HG03175 (cell line): ENCODE measurements around the gene BCL2L13.
"Not testable (repeated sequence)": the region's sequence is repeated elsewhere in the genome, so short reads cannot be mapped to it uniquely, and the experiment has no call there.

Experiments
- ATAC-seq: cut with Tn5 transposase; IDR thresholded peaks from one replicate; pipeline ENCODE4 v1.9.1; 2021; ENCODE audit warnings: mild to moderate bottlenecking, moderate library complexity; ENCODE audit not compliant: unreplicated experiment

The BCL2L13 gene

GRCh38 chr22:17753401-17753989 lies 114.9 kb downstream of the BCL2L13 start:
- no peak for ATAC-seq

DNA sequence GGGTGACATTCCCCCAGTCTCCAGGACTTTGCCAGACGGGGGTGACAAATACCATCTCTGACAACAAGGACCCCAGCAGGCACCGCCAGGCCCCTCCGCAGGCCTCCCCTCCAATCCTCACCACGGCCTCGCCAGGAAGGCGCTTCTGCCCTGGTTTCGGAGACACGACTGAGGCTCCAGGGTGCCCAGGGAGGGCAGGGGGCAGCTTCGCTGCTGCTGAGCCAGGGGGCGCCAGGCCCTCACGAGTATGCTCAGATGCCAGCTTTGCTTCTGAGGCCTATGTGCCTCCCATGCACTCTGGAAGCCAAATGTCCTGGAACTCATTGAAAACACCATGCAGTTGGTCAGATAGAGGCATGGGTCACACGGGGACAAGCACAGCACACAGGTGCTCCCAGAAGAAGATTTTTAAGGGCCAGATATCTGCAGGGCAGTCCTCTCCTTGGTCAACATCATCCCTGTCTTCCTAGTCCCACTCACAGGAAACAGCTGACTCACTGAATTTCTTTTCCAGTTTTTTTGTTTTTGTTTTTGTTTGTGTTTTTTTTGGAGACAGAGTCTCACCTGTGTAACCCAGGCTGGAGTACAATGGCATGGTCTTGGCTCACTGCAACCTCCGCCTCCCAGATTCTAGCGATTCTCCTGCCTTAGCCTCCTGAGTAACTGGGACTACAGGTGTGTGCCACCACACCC lies 115.8 kb downstream of the BCL2L13 start:
- no peak for ATAC-seq

- ATAC-seq = no peak
Observed at GRCh38 chr22:17761138-17761488, 122.6 kb downstream of the BCL2L13 start.

DNA sequence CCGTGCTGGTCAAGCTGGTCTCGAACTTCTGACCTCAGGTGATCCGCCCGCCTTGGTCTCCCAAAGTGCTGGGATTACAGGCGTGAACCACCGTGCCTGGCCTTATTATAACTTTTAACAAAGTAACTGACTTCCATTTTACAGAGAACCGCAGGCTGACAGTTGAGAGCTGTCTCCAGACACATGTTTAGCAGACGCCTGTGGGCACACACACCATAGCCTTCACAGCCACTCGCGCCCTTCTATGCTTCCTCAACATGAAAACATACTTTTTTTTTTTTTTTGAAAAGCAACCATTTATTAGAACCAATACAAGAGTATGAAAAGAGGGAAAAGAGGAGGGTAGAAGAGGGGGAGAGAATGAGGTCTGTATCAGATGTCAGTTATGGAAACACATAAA lies 124.9 kb downstream of the BCL2L13 start:
- not testable (repeated sequence) for ATAC-seq

GRCh38 chr22:17764036-17764435 lies 125.5 kb downstream of the BCL2L13 start:
- no peak for ATAC-seq

DNA sequence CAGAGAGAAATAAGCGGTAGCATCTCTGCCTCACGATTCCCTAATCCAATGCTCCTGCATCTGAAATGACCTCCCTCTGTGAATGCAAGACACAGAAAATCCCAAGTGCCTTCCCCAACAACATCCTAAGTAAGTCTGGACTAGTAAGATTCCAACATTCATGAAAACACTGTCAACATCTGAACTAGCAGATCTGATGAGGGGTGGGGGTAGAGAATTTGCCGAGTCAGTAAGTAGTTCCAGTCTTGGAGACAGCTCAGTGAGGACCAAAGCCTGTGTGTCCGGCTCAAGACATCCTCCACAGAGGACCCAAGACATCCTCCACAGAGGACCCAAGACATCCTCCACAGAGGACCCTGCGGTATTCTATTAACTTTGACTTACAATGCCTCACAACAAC lies 126.3 kb downstream of the BCL2L13 start:
- not testable (repeated sequence) for ATAC-seq

GRCh38 chr22:17767233-17768065 lies 128.9 kb downstream of the BCL2L13 start:
- ATAC-seq = peak; percentile 74

DNA sequence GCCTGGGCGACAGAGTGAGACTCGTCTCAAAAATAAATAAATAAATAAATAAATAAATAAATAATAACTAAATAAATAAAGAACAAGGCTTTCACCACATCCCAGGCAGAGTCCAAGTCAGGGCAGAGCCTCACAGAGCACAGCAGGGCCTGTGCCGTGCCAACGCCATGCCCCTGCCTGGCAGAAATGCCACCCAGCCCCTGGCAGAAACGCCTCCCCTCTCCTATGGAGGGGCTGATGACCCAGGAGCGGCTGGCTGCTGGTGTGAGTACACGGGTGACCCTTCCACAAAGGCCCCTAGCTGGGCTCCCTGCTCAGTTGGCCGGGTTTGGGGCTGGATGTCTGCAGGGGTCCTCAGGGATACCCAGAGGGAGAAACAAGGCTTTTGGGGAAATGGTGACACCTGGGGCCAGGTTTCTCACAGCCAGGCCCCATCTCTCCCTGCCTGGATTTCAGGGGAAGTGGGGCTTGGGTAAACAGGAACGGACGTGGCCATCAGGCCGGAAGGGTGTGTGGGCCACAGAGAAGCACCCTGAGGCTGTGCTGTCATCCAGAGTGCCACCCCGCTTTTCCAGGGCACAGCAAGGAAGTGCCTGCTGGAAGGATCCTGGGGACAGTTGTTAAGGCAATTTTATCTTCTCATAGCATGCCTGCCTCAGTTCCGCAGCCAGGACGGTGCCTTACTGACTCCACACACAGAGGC lies 130.6 kb downstream of the BCL2L13 start:
- ATAC-seq = no peak

DNA sequence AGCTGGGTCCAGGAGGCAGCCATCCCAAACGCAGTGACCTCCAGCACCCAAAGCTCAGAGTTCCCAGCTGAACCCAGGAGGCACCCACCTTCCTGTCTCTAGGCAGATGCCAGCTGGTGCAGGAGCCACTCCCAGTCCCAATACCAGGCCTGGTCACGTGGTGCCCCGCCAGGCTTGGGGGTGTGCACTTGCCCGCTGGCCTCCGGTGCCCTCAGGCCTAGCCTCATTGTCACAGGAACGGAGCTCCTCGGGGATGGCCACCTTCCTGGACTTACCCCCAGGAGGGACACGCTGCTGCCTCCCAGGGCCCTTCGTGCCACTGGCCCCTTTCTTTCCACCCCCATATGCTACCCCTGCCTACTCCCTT lies 131.1 kb downstream of the BCL2L13 start:
- no peak for ATAC-seq

GRCh38 chr22:17770180-17771077 lies 131.9 kb downstream of the BCL2L13 start:
- ATAC-seq = no peak

GRCh38 chr22:17772249-17772957 lies 133.8 kb downstream of the BCL2L13 start:
- ATAC-seq = no peak

- ATAC-seq = no peak
Observed at GRCh38 chr22:17772958-17773605, 134.5 kb downstream of the BCL2L13 start.

- peak; percentile 23 for ATAC-seq
Observed at GRCh38 chr22:17773606-17774205, 135.1 kb downstream of the BCL2L13 start.

DNA sequence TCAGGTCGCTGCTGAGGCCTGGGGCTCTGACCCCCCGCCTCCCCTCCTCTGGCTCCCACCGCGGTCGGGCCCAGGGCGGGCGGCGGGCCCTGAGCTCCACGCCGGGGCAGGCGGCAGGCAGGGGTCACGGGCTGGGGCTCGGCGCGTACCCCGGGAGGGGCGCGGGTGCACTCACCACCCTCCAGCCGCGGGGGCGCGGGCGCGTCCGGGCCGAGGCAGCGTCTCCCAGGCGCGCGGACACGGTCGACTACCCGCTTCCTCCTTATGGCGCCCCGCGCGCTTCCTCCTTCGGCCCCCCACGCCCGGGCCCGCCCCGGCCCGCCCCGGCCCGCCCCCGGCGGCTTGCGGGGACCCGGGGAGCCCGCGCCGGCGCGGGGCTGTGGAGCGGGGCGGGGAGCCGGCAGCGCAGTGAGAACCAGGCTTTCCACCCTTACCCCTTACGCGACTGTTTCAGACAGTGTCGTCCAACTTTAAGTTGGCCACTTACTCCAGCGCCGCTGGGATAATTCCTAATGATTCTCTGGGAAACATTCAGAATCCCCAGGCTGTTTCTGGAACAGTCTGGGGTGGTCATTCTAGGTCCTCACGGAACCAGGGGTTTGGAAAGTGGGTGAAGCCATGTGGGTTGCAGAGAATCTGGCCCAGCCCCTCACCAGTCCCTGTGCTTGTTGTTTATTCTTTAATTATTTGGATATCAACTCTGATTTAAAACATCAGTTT lies 135.8 kb downstream of the BCL2L13 start, which contains the start of gene BID:
TSS of gene BID (minus strand) at position 264 of the 720 bp plus-strand sequence. CDS start 24,353 bp downstream, outside the sequence.
- ATAC-seq = peak; percentile 28

- ATAC-seq = no peak
Observed at GRCh38 chr22:17774926-17775685, 136.5 kb downstream of the BCL2L13 start.

DNA sequence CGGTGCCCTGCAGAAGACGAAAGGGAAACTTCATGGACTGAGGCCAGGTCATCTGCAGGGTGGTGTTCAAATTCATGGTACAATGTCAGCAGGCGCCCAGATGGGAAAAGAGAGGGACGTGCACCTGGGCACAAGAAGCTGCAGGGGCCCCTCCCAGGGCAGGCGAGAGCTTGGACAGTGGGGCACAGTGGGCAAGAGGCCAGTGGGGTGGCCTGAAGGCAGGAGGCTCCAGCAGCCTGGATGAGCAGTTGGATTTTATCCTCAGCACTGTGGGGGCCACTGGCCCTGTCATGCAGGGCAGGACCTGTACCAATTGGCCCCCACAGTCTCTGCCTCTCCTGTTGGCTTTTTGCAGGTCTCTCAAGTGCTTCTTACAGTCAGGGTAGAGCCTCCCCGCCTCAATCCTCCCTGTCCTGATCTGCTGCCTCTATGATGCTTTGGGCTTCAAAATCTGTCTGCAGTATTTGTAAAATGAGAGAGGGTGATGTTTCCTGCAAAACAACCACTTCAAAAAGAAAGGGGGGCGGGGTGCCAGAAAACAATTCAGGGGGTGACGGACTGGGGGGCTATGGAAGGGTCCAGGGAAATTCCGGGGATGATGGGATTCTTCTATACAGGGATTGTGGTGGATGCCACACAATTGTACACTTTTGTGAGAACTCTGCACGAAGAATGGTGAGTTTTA lies 137.4 kb downstream of the BCL2L13 start:
- ATAC-seq = no peak
